Choroid plexus epithelial cell (primary cell): ENCODE results near the gene CNNM2.

Experiments used
- DNase-seq: peaks from one replicate; pipeline ENCODE4 v3.0.0-alpha.2; 2010; ENCODE audit warnings: low read depth
- H3K4me3 ChIP-seq: 2 replicates; pipeline ENCODE4 v1.5.1; 2011; ENCODE audit warnings: low read depth, mild to moderate bottlenecking, control low read depth, low read length, moderate library complexity
- TF ChIP-seq, protein P1 (sequence below): conservative IDR thresholded peaks from 2 replicates; pipeline ENCODE4 v1.5.1; 2011; ENCODE audit warnings: low read depth, mild to moderate bottlenecking, control low read depth, inconsistent platforms, low read length, moderate library complexity

CNNM2 gene

DNA sequence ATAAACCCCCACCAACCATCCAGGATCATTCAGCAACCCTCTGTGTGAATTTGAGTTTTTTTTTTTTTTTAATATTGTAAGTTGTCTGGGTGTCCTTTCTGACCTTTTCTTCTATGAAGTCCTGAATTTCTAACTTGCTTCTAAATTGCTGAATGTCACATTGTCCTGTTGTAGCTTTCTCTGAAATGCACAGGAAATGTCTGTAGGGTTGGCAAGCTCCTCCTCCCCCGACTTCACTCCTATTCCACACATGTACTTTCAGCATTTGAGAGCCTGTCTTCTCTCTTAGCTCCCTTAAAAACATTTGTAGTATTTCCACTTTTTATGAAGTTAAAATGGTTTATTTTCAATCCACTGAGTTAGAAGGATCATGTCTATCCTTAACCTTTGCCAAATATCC lies 3.3 kb upstream of the CNNM2 start:
- DNase-seq = no peak
- no peak overlapping the region for H3K4me3 ChIP-seq
- TF ChIP-seq, protein P1, sequence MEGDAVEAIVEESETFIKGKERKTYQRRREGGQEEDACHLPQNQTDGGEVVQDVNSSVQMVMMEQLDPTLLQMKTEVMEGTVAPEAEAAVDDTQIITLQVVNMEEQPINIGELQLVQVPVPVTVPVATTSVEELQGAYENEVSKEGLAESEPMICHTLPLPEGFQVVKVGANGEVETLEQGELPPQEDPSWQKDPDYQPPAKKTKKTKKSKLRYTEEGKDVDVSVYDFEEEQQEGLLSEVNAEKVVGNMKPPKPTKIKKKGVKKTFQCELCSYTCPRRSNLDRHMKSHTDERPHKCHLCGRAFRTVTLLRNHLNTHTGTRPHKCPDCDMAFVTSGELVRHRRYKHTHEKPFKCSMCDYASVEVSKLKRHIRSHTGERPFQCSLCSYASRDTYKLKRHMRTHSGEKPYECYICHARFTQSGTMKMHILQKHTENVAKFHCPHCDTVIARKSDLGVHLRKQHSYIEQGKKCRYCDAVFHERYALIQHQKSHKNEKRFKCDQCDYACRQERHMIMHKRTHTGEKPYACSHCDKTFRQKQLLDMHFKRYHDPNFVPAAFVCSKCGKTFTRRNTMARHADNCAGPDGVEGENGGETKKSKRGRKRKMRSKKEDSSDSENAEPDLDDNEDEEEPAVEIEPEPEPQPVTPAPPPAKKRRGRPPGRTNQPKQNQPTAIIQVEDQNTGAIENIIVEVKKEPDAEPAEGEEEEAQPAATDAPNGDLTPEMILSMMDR = no peak

DNA sequence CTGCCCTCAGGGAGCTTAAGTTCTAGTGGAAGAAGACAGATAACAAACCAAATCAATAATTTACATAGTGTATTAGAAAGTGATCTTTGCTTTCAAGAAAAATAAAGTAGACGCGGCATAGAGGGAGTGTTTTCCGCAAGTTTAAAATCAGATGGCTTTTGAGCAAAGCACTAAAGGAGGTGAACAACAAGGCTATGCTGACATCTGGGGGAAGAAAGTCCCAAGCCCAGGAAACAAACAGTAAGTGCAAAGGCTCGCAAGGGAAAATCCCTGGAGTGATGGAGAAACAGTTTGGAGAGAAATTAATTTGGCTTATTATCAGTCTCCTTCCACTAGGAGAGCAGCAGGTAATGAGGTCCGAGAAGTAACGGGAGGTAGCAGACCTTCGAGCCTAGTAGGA lies 1.9 kb upstream of the CNNM2 start:
- no peak for DNase-seq
- H3K4me3 ChIP-seq = no peak overlapping the region
- TF ChIP-seq, protein P1 = no peak

DNA sequence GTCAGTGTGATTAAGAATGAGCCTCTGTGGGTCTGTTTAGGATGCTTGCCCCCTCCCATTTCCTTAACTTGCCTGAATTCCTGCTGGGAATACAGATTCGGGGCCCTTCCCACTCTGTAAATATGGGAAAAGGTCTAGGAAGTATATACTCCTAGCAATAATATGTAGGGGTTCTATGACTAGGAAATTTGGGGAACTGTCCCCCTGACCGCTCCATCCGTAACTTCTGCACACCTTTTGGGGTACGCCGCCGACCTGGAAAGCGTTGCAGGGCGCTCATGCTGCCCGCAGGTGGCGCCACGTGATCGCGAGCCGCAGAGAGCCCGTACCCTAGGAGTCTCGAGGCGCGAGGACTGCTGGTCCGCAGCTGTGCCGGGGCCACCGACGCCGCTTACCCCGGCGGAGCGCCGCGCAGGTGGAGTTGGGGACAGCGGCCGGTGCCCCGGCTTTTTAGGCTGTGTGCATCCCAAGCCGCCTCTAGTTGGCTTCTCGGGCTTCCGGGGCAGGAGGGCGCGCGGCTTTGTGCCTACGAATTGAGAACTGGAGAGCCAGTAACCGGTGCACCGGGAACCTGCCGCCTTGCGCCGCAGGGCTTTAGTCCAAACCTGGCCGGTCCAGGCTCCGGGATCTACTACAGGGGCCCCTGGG lies 656 bp upstream of the CNNM2 start:
- DNase-seq = peak; percentile 78
- H3K4me3 ChIP-seq = peak overlapping the region; percentile 67
- TF ChIP-seq, protein P1 = peak; percentile 90

DNA sequence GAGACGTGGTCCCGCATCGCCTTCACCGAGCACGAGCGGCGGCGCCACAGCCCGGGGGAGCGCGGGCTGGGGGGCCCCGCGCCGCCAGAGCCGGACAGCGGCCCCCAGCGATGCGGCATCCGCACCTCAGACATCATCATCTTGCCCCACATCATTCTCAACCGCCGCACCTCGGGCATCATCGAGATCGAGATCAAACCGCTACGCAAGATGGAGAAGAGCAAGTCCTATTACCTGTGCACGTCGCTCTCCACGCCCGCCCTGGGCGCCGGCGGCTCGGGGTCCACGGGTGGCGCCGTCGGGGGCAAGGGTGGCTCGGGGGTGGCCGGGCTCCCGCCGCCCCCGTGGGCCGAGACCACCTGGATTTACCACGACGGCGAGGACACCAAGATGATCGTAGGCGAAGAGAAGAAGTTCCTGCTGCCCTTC lies 737 bp downstream of the CNNM2 start:
- TF ChIP-seq, protein P1 = no peak
- no peak for DNase-seq
- H3K4me3 ChIP-seq = peak overlapping the region; percentile 99

DNA sequence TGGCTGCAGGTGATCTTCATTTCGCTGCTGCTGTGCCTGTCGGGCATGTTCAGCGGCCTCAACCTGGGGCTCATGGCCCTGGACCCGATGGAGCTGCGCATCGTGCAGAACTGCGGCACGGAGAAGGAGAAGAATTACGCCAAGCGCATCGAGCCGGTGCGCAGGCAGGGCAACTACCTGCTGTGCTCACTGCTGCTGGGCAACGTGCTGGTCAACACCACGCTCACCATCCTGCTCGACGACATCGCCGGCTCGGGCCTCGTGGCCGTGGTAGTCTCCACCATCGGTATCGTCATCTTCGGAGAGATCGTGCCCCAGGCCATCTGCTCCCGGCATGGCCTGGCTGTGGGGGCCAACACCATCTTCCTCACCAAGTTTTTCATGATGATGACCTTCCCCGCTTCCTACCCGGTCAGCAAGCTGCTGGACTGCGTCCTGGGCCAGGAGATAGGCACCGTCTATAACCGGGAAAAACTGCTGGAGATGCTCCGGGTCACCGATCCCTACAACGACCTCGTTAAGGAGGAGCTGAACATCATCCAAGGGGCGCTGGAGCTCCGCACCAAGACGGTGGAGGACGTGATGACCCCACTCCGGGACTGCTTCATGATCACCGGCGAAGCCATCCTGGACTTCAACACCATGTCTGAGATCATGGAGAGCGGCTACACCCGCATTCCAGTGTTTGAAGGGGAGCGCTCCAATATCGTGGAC lies 1.3 kb downstream of the CNNM2 start:
- DNase-seq = peak; percentile 16
- TF ChIP-seq, protein P1 = no peak

DNA sequence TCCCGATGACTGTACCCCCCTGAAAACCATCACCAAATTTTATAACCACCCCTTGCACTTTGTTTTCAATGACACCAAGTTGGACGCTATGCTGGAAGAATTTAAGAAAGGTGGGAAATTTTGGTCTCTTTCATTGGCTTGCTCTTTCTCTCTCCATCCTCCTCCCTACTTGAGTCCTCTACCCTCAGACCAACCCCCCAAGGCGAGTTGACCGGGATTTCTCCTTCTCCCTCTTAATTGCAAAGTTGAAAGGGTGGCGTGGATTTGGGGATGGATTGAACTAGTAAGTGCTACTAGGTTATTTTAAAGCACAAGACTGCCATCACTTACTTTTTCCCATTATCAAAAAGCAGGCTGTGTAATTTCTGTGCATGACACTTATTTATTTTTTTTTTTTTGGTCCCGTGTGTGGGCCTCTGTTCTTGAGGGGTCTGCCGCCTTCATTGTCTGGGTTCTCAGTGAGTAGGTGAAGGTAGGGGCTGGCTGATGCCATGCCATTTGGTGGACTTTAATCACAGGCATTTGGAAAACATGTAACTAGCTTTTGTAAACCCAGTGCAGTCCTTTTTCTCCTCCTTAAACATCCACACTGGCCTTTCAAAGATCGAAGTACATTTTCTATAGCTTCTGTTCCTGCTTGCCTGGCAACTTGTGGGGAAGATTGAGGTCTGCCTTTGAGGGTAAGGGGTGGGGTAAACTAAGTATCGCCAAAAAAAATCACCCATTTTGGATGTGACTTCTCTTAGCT lies 2.1 kb downstream of the CNNM2 start:
- TF ChIP-seq, protein P1 = no peak
- peak overlapping the region; percentile 99 for H3K4me3 ChIP-seq
- DNase-seq = no peak

More for the DNA sequence above, 1.3 kb downstream of the CNNM2 start:
- peak overlapping the region; percentile 99 for H3K4me3 ChIP-seq
